Endothelial cell of umbilical vein (primary cell): ENCODE data around the gene NRM. TPM values are rescaled to one million over a fixed set of nuclear protein-coding genes. Genes with fewer than 3 reads are reported as not detected.

Experiments used
- BruUV-seq: library from RNA; stranded (reverse); fragments of 400-500 nt; replicated peaks from 2 replicates; lab custom pipeline; 2021; lab: Mats Ljungman, UMichigan
- CTCF ChIA-PET: fragments of 300-600, 350-600 bp; sonication (Branson Sonifier 250); formaldehyde crosslinking; loops from one replicate; lab custom pipeline; 2021; ENCODE audit warnings: antibody characterized with exemption, inconsistent platforms; lab: Charles Lee
- POLR2A ChIA-PET: fragments of 300-600, 350-600 bp; sonication (Branson Sonifier 250); formaldehyde crosslinking; loops from one replicate; lab custom pipeline; 2021; ENCODE audit warnings: antibody characterized with exemption, inconsistent platforms; lab: Charles Lee
- DNase-seq: peaks from one replicate; pipeline ENCODE4 v3.0.0-alpha.2; 2011; ENCODE audit warnings: low read depth, low spot score
- FAIRE-seq: peaks from 2 replicates; lab custom pipeline; 2011; peaks lifted over from hg19 to GRCh38; lab: Jason Lieb, UNC
- H2AFZ ChIP-seq: 2 replicates; pipeline ENCODE4 v1.6.0; 2012; ENCODE audit warnings: low read depth, low read length, control low read depth, inconsistent platforms
- H3K27ac ChIP-seq: 2 replicates; pipeline ENCODE4 v1.5.1; 2011; ENCODE audit warnings: low read depth, mild to moderate bottlenecking, control low read depth, low read length, moderate library complexity; ENCODE audit not compliant: insufficient read depth
- H3K27me3 ChIP-seq, 2 experiments: 2 replicates each; pipeline versions ENCODE4 v1.6.0 to v1.6.1; 2011; ENCODE audit warnings: low read length in 2 of 2, mixed read lengths in 1 of 2; ENCODE audit not compliant: control insufficient read depth in 2 of 2, insufficient read depth in 2 of 2
- H3K36me3 ChIP-seq, 2 experiments: 2 replicates in 1 of 2; 3 replicates in 1 of 2; pipeline ENCODE4 v1.5.1; 2011; ENCODE audit warnings: low read length in 2 of 2, mild to moderate bottlenecking in 1 of 2, moderate library complexity in 1 of 2; ENCODE audit not compliant: control insufficient read depth in 2 of 2, insufficient read depth in 2 of 2; ENCODE audit errors: extremely low read depth in 1 of 2
- H3K4me1 ChIP-seq: 3 replicates; pipeline ENCODE4 v1.5.1; 2011; ENCODE audit warnings: mild to moderate bottlenecking, low read length; ENCODE audit not compliant: control insufficient read depth, insufficient read depth; ENCODE audit errors: extremely low read depth
- H3K4me2 ChIP-seq: 2 replicates; pipeline ENCODE4 v1.6.1; 2011; ENCODE audit warnings: low read length, control low read depth, mixed read lengths; ENCODE audit not compliant: insufficient read depth
- H3K4me3 ChIP-seq, 3 experiments: fragments of 200-600 bp in 1 of 3; sonication (generic), shearing (Covaris generic) in 1 of 3; replicated peaks in 1 of 3; 2 replicates each; pipeline ENCODE4 v1.5.1; 2011 to 2016; ENCODE audit warnings: control low read depth in 3 of 3, low read length in 3 of 3, mild to moderate bottlenecking in 2 of 3, inconsistent platforms in 1 of 3, low read depth in 1 of 3, moderate library complexity in 1 of 3; ENCODE audit not compliant: insufficient read depth in 1 of 3
- H3K79me2 ChIP-seq: 2 replicates; pipeline ENCODE4 v1.6.0; 2012; ENCODE audit warnings: low read length, inconsistent platforms; ENCODE audit not compliant: control insufficient read depth, insufficient read depth
- H3K9ac ChIP-seq: replicated peaks from 2 replicates; pipeline ENCODE3; 2011; ENCODE audit warnings: low read length, control low read depth; ENCODE audit not compliant: insufficient read depth; ENCODE audit errors: extremely low read depth
- H3K9me1 ChIP-seq: replicated peaks from 3 replicates; pipeline ENCODE4 v1.6.0; 2011; ENCODE audit warnings: mild to moderate bottlenecking, low read length; ENCODE audit not compliant: control insufficient read depth, insufficient read depth; ENCODE audit errors: extremely low read depth
- H3K9me3 ChIP-seq: replicated peaks from 2 replicates; pipeline ENCODE4 v1.5.1; 2012; ENCODE audit warnings: low read length, inconsistent platforms; ENCODE audit not compliant: control insufficient read depth, insufficient read depth
- H4K20me1 ChIP-seq: replicated peaks from 2 replicates; pipeline ENCODE3; 2011; ENCODE audit warnings: mild to moderate bottlenecking, low read length; ENCODE audit not compliant: control insufficient read depth, insufficient read depth; ENCODE audit errors: extremely low read depth
- EZH2 ChIP-seq: IDR thresholded peaks from 2 replicates; pipeline ENCODE4 v1.6.1; 2012; ENCODE audit warnings: borderline replicate concordance, low read depth, mild to moderate bottlenecking, moderate library complexity, low read length, inconsistent platforms; ENCODE audit not compliant: severe bottlenecking
- FOS ChIP-seq: IDR thresholded peaks from 2 replicates; pipeline ENCODE4 v1.6.1; 2011; ENCODE audit warnings: mild to moderate bottlenecking, low read length, moderate library complexity, borderline replicate concordance; ENCODE audit not compliant: insufficient read depth
- GATA2 ChIP-seq: IDR thresholded peaks from 2 replicates; pipeline ENCODE4 v1.7.0; 2011; ENCODE audit warnings: low read depth, mild to moderate bottlenecking, moderate library complexity, mixed read lengths, low read length; ENCODE audit not compliant: insufficient read length, insufficient read depth
- JUN ChIP-seq: IDR thresholded peaks from 2 replicates; pipeline ENCODE4 v1.6.1; 2011; ENCODE audit warnings: borderline replicate concordance, low read depth; ENCODE audit not compliant: insufficient read length, insufficient read depth
- MYC ChIP-seq: IDR thresholded peaks from one replicate; pipeline ENCODE4 v1.6.1; 2011; ENCODE audit warnings: mild to moderate bottlenecking, low read depth, low read length
- POLR2A ChIP-seq: IDR thresholded peaks from 2 replicates; pipeline ENCODE4 v1.6.1; 2012; ENCODE audit warnings: low read depth, mild to moderate bottlenecking, control low read depth, low read length
- POLR2AphosphoS5 ChIP-seq: IDR thresholded peaks from 2 replicates; pipeline ENCODE4 v1.6.1; 2012; ENCODE audit warnings: low read depth, mild to moderate bottlenecking, control low read depth, low read length, moderate library complexity; ENCODE audit not compliant: insufficient read depth
- dilution Hi-C: fragments of 300-500 bp; cut with MboI; formaldehyde crosslinking; loops from one replicate; pipeline ENCODE4 v1.15.0; 2019; ENCODE audit warnings: low sequenced_read_pairs; ENCODE audit not compliant: extremely low pct_ligation_motif_present
- intact Hi-C: fragments of 100-400 bp; cut with micrococcal nuclease; formaldehyde crosslinking; loops from one replicate; pipeline ENCODE4 v1.10.0; 2022
- polyA plus RNA-seq, 4 experiments: library from polyadenylated mRNA; depleted of rRNA in 3 of 4; stranded (reverse) in 3 of 4; unstranded in 1 of 4; fragments of >200 nt; gene quantifications; 2 replicates each; pipeline versions ENCODE4 v1.2.1 to v1.2.3, GENCODE V29; 2011 to 2012; ENCODE audit warnings: missing spikeins in 1 of 4
- total RNA-seq: library from RNA; stranded (reverse); gene quantifications from 2 replicates; pipeline ENCODE4 v1.2.3, GENCODE V29; 2021
- TF ChIP-seq, protein P1 (sequence below): IDR thresholded peaks from 2 replicates; pipeline ENCODE4 v1.6.1; 2011; ENCODE audit not compliant: insufficient read depth, insufficient read length
- TF ChIP-seq, protein P2 (sequence below), 2 donors: IDR thresholded peaks; 1 replicate in 1 of 2; 2 replicates in 1 of 2; pipeline ENCODE4 v1.5.1; 2011; ENCODE audit warnings: low read length in 2 of 2, mild to moderate bottlenecking in 2 of 2, moderate library complexity in 2 of 2, control low read depth in 1 of 2, inconsistent platforms in 1 of 2, low read depth in 1 of 2; ENCODE audit not compliant: insufficient read depth in 1 of 2; ENCODE audit errors: extremely low read depth in 1 of 2

NRM gene
- total and polyA plus RNA-seq, 2 donors (not counting 3 experiments of a cell fraction or from before 2014, with no cell fraction given): 32.2 to 33.8 TPM

DNA sequence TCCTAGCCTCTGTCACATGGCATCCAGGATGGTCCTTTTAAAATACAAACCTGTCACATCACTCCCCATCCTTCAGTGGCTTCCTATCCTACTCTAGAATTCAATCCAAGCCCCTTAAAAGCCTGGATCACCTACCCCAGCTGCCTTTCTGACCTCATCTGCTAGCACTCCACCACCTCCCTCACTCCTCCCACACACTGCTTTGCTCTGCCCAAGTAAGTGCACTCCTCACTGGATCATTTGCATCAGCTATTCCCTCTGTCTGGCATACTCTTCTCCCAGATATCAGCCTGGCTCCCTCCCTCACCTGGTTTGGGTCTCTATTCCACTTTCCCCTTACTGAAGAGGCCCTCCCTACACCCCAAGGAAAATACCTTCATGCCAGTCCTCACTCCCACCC, 33.3 kb downstream of the NRM start:
- DNase-seq (no peak), FAIRE-seq (no peak)
- Histone ChIP-seq H3K4me2 (no peak overlapping the region), H3K79me2 (no peaks in the 10 kb centered on the region), H3K27ac (no peak overlapping the region), H4K20me1 (no peaks in the 10 kb centered on the region), H3K4me1 (no peaks in the 10 kb centered on the region), H3K36me3 (peaks cover 26 to 62% of the 10 kb centered on the region in 2 experiments), H2AFZ (no peak overlapping the region), H3K9me3 (no peaks in the 10 kb centered on the region), H3K4me3 (no peak overlapping the region), H3K27me3 (no peaks in the 10 kb centered on the region), H3K9me1 (no peaks in the 10 kb centered on the region), H3K9ac (no peak overlapping the region)
- dilution Hi-C loops: no loop called here
- POLR2A ChIA-PET: no interaction called here
- TF ChIP-seq, protein P1, sequence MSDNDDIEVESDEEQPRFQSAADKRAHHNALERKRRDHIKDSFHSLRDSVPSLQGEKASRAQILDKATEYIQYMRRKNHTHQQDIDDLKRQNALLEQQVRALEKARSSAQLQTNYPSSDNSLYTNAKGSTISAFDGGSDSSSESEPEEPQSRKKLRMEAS: no peak
- TF ChIP-seq EZH2 (no peak), MYC (no peak), FOS (no peak), GATA2 (no peak)
- BruUV-seq: no TSS peak
- intact Hi-C loops: no loop called here
- CTCF ChIA-PET: no interaction called here

DNA sequence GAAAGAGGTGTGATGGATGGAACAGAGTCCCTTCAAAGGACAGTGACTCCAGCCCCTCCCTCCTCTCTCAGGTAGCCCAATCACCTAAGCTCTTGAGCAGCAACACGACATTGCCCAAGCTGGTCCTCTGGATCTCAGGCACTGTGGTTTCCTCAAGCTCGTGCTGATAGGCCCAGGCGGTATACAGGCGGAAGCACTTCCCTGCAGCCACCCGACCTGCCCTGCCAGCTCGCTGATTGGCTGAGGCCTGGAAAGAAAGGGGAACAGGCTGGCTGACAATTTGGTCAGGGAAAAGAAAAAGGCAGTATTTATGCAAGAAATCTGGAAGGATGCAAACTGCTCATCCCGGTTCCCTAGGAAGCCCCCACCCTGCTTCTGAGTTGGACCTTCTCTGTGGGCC, 34.3 kb downstream of the NRM start:
- no peak overlapping the region for H2AFZ ChIP-seq
- no peak overlapping the region for H3K4me3 ChIP-seq
- no peaks in the 10 kb centered on the region for H3K27me3 ChIP-seq
- no peaks in the 10 kb centered on the region for H3K9me1 ChIP-seq
- H3K4me2 ChIP-seq: no peak overlapping the region
- CTCF ChIA-PET: interaction anchor here (0.5 to 1.1 kb wide), 3 partner anchors 8 to 74 kb away, joined by 3 read pairs; no protein-coding TSS in a partner anchor
- FAIRE-seq (no peak), DNase-seq (no peak)
- no peak overlapping the region for H3K27ac ChIP-seq
- POLR2A ChIA-PET: no interaction called here
- H3K4me1 ChIP-seq: no peaks in the 10 kb centered on the region
- no peak for TF ChIP-seq FOS
- TF ChIP-seq JUN: no peak
- TF ChIP-seq, protein P1: no peak
- TF ChIP-seq, protein P2, sequence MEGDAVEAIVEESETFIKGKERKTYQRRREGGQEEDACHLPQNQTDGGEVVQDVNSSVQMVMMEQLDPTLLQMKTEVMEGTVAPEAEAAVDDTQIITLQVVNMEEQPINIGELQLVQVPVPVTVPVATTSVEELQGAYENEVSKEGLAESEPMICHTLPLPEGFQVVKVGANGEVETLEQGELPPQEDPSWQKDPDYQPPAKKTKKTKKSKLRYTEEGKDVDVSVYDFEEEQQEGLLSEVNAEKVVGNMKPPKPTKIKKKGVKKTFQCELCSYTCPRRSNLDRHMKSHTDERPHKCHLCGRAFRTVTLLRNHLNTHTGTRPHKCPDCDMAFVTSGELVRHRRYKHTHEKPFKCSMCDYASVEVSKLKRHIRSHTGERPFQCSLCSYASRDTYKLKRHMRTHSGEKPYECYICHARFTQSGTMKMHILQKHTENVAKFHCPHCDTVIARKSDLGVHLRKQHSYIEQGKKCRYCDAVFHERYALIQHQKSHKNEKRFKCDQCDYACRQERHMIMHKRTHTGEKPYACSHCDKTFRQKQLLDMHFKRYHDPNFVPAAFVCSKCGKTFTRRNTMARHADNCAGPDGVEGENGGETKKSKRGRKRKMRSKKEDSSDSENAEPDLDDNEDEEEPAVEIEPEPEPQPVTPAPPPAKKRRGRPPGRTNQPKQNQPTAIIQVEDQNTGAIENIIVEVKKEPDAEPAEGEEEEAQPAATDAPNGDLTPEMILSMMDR (IDR thresholded peaks at IDR 0.05; ENCODE audit: extremely low read depth in 1 of 2, insufficient read depth in 1 of 2, low read depth in 1 of 2, low read length in 2 of 2): no peak
- no peak for TF ChIP-seq EZH2
- TF ChIP-seq POLR2A: no peak
- TF ChIP-seq GATA2: no peak
- no peak for TF ChIP-seq POLR2AphosphoS5
- no peak for TF ChIP-seq MYC
- no peaks in the 10 kb centered on the region for H3K79me2 ChIP-seq
- no peaks in the 10 kb centered on the region for H4K20me1 ChIP-seq
- no peaks in the 10 kb centered on the region for H3K9me3 ChIP-seq
- H3K36me3 ChIP-seq: peaks cover 23 to 55% of the 10 kb centered on the region in 2 experiments
- intact Hi-C loops (no loop called here), dilution Hi-C loops (no loop called here)
- no peak overlapping the region for H3K9ac ChIP-seq
- no TSS peak for BruUV-seq
